Neuronal stem cell (in vitro differentiated cells): ENCODE measurements around the gene SCN11A.

Experiments
- DNase-seq: peaks from one replicate; pipeline ENCODE4 v3.0.0-alpha.2; 2013; ENCODE audit warnings: low spot score
- H2AFZ ChIP-seq: one replicate; pipeline ENCODE4 v1.6.1; 2013; ENCODE audit warnings: mild to moderate bottlenecking, low read length, inconsistent platforms
- H2AK5ac ChIP-seq: 2 replicates; pipeline ENCODE4 v1.6.1; 2013; ENCODE audit warnings: low read depth, mild to moderate bottlenecking, inconsistent platforms, low read length, moderate library complexity, mixed read lengths
- H2BK120ac ChIP-seq: 2 replicates; pipeline ENCODE4 v1.6.1; 2013; ENCODE audit warnings: low read depth, mild to moderate bottlenecking, inconsistent platforms, low read length, moderate library complexity, mixed read lengths
- H2BK12ac ChIP-seq: one replicate; pipeline ENCODE4 v1.6.1; 2013; ENCODE audit warnings: low read length, inconsistent platforms
- H2BK15ac ChIP-seq: 2 replicates; pipeline ENCODE4 v1.6.1; 2013; ENCODE audit warnings: mild to moderate bottlenecking, low read length, inconsistent platforms, mixed read lengths
- H2BK5ac ChIP-seq: one replicate; pipeline ENCODE4 v1.6.1; 2013; ENCODE audit warnings: inconsistent platforms, mild to moderate bottlenecking, low read length, moderate library complexity
- H3K14ac ChIP-seq: one replicate; pipeline ENCODE4 v1.6.1; 2013; ENCODE audit warnings: low read length, inconsistent platforms
- H3K18ac ChIP-seq: 2 replicates; pipeline ENCODE4 v1.6.1; 2013; ENCODE audit warnings: low read length, inconsistent platforms
- H3K23ac ChIP-seq: 2 replicates; pipeline ENCODE4 v1.6.1; 2013; ENCODE audit warnings: low read depth, mild to moderate bottlenecking, mixed read lengths, low read length, inconsistent platforms; ENCODE audit not compliant: poor library complexity
- H3K27ac ChIP-seq: replicated peaks from 3 replicates; pipeline ENCODE4 v1.5.1; 2013; ENCODE audit warnings: low read length, inconsistent platforms
- H3K27me3 ChIP-seq, 3 experiments: 2 replicates each; pipeline ENCODE4 v1.6.1; 2013; ENCODE audit warnings: low read length in 3 of 3, mild to moderate bottlenecking in 2 of 3, inconsistent platforms in 1 of 3, low read depth in 1 of 3, mixed read lengths in 1 of 3, moderate library complexity in 1 of 3; ENCODE audit not compliant: control insufficient read depth in 3 of 3, insufficient read depth in 3 of 3
- H3K36me3 ChIP-seq, 2 donors: replicated peaks in 1 of 2; 2 replicates each; pipeline ENCODE4 v1.6.1; 2013; ENCODE audit warnings: low read length in 2 of 2; ENCODE audit not compliant: control insufficient read depth in 2 of 2, insufficient read depth in 2 of 2
- H3K4ac ChIP-seq: 2 replicates; pipeline ENCODE4 v1.6.1; 2013; ENCODE audit warnings: inconsistent platforms, mild to moderate bottlenecking, low read length, moderate library complexity
- H3K4me1 ChIP-seq, 2 donors: 1 replicate in 1 of 2; 2 replicates in 1 of 2; pipeline ENCODE4 v1.6.1; 2013; ENCODE audit warnings: low read length in 2 of 2, low read depth in 1 of 2; ENCODE audit not compliant: control insufficient read depth in 2 of 2, insufficient read depth in 1 of 2
- H3K4me2 ChIP-seq: one replicate; pipeline ENCODE4 v1.6.1; 2013; ENCODE audit warnings: mild to moderate bottlenecking, low read length, inconsistent platforms; ENCODE audit not compliant: insufficient read depth, poor library complexity, severe bottlenecking
- H3K4me3 ChIP-seq, 2 donors: 2 replicates each; pipeline ENCODE4 v1.5.1; 2013; ENCODE audit warnings: low read length in 2 of 2, mild to moderate bottlenecking in 2 of 2, inconsistent platforms in 1 of 2, moderate library complexity in 1 of 2
- H3K79me1 ChIP-seq: one replicate; pipeline ENCODE4 v1.6.1; 2013; ENCODE audit warnings: low read depth, mild to moderate bottlenecking, inconsistent platforms, low read length, moderate library complexity
- H3K9ac ChIP-seq: one replicate; pipeline ENCODE4 v1.6.1; 2013; ENCODE audit warnings: mild to moderate bottlenecking, low read depth, low read length, inconsistent platforms; ENCODE audit not compliant: poor library complexity
- H3K9me3 ChIP-seq, 2 donors: replicated peaks in 1 of 2; 2 replicates each; pipeline versions ENCODE3 to v1.6.1; 2013; ENCODE audit warnings: low read length in 2 of 2, mild to moderate bottlenecking in 2 of 2, inconsistent platforms in 1 of 2, low read depth in 1 of 2, mixed read lengths in 1 of 2, moderate library complexity in 1 of 2; ENCODE audit not compliant: control insufficient read depth in 2 of 2, insufficient read depth in 1 of 2
- H4K8ac ChIP-seq: one replicate; pipeline ENCODE4 v1.6.1; 2013; ENCODE audit warnings: low read depth, mild to moderate bottlenecking, inconsistent platforms, low read length, moderate library complexity
- H4K91ac ChIP-seq: one replicate; pipeline ENCODE4 v1.6.1; 2013; ENCODE audit warnings: low read length, low read depth, mild to moderate bottlenecking, inconsistent platforms; ENCODE audit not compliant: poor library complexity
- WGBS, 2 donors: extraction: QIAGEN DNeasy Blood & Tissue Kit; methylation state at CpG; one replicate each; pipeline ENCODE4 v1.1.7; 2013; ENCODE audit warnings: missing lambda C conversion rate in 2 of 2, mixed read lengths in 1 of 2; ENCODE audit not compliant: insufficient read length in 2 of 2, insufficient replicate concordance in 1 of 2; ENCODE audit errors: extremely low coverage in 2 of 2; 5-methylcytosine and 5-hydroxymethylcytosine counted together

Gene SCN11A

GRCh38 chr3:39021465-39022285 lies 30.1 kb downstream of the SCN11A start:
- Histone ChIP-seq H3K36me3 (no peaks in the 10 kb centered on the region), H2AK5ac (no peak overlapping the region), H3K14ac (no peak overlapping the region), H2BK120ac (no peak overlapping the region), H4K8ac (no peak overlapping the region), H3K4me3 (no peak overlapping the region), H3K4me2 (no peak overlapping the region), H3K9ac (no peak overlapping the region), H4K91ac (no peak overlapping the region), H3K9me3 (no peaks in the 10 kb centered on the region), H3K27ac (no peak overlapping the region), H3K4ac (no peak overlapping the region), H3K79me1 (no peaks in the 10 kb centered on the region), H2AFZ (no peak overlapping the region), H3K4me1 (peaks cover 0 to 4% of the 10 kb centered on the region in 2 donors), H3K18ac (no peak overlapping the region), H3K27me3 (no peaks in the 10 kb centered on the region), H2BK5ac (no peak overlapping the region), H2BK12ac (no peak overlapping the region), H2BK15ac (no peak overlapping the region), H3K23ac (no peak overlapping the region)
- WGBS, 2 donors = no CpG with 5 or more reads among the region's 4 CpGs
- no peak for DNase-seq

- H3K79me1 ChIP-seq = no peaks in the 10 kb centered on the region
- no peak overlapping the region for H3K23ac ChIP-seq
- no peak for DNase-seq
- no peak overlapping the region for H2BK15ac ChIP-seq
- no peaks in the 10 kb centered on the region for H3K36me3 ChIP-seq
- no peak overlapping the region for H2BK5ac ChIP-seq
- no peak overlapping the region for H3K27ac ChIP-seq
- H3K4me1 ChIP-seq = peaks cover 0 to 4% of the 10 kb centered on the region in 2 donors
- H3K18ac ChIP-seq = no peak overlapping the region
- no peak overlapping the region for H2BK120ac ChIP-seq
- no peak overlapping the region for H2BK12ac ChIP-seq
- no peak overlapping the region for H3K4me2 ChIP-seq
- no CpG with 5 or more reads among the region's 1 CpG for WGBS, 2 donors
- peaks cover 0 to 3% (median 0%) of the 10 kb centered on the region in 3 experiments for H3K27me3 ChIP-seq
- no peak overlapping the region for H3K4ac ChIP-seq
- no peaks in the 10 kb centered on the region for H3K9me3 ChIP-seq
- no peak overlapping the region for H4K8ac ChIP-seq
- H3K14ac ChIP-seq = no peak overlapping the region
- H3K9ac ChIP-seq = no peak overlapping the region
- H2AK5ac ChIP-seq = no peak overlapping the region
- H3K4me3 ChIP-seq = no peak overlapping the region
- no peak overlapping the region for H4K91ac ChIP-seq
- H2AFZ ChIP-seq = no peak overlapping the region
Observed at GRCh38 chr3:39021029-39021428, 30.7 kb downstream of the SCN11A start.

GRCh38 chr3:39019299-39019698 lies 32.4 kb downstream of the SCN11A start:
- Histone ChIP-seq H2AFZ (no peak overlapping the region), H2BK15ac (no peak overlapping the region), H3K4me3 (no peak overlapping the region), H2BK5ac (no peak overlapping the region), H3K18ac (no peak overlapping the region), H2AK5ac (no peak overlapping the region), H3K27me3 (peaks cover 0 to 3% (median 0%) of the 10 kb centered on the region in 3 experiments), H3K79me1 (no peaks in the 10 kb centered on the region), H3K14ac (no peak overlapping the region), H3K9ac (no peak overlapping the region), H2BK12ac (no peak overlapping the region), H3K9me3 (no peaks in the 10 kb centered on the region), H2BK120ac (no peak overlapping the region), H3K4me1 (no peaks in the 10 kb centered on the region), H3K4ac (no peak overlapping the region), H4K91ac (no peak overlapping the region), H3K23ac (no peak overlapping the region), H3K4me2 (no peak overlapping the region), H3K27ac (no peak overlapping the region), H3K36me3 (no peaks in the 10 kb centered on the region), H4K8ac (no peak overlapping the region)
- DNase-seq = no peak
- WGBS, 2 donors = no CpG with 5 or more reads among the region's 2 CpGs

GRCh38 chr3:39015418-39015817 lies 36.3 kb downstream of the SCN11A start:
- peaks cover 0 to 3% (median 0%) of the 10 kb centered on the region in 3 experiments for H3K27me3 ChIP-seq
- H3K4ac ChIP-seq = no peak overlapping the region
- no peak overlapping the region for H2AFZ ChIP-seq
- no peak for DNase-seq
- no peak overlapping the region for H3K4me3 ChIP-seq
- H2BK12ac ChIP-seq = no peak overlapping the region
- H2BK15ac ChIP-seq = no peak overlapping the region
- WGBS, 2 donors = no CpG with 5 or more reads among the region's 3 CpGs
- no peak overlapping the region for H4K8ac ChIP-seq
- H3K14ac ChIP-seq = no peak overlapping the region
- no peaks in the 10 kb centered on the region for H3K9me3 ChIP-seq
- no peak overlapping the region for H2BK120ac ChIP-seq
- H3K36me3 ChIP-seq = no peaks in the 10 kb centered on the region
- no peak overlapping the region for H4K91ac ChIP-seq
- no peak overlapping the region for H3K18ac ChIP-seq
- no peaks in the 10 kb centered on the region for H3K79me1 ChIP-seq
- H3K9ac ChIP-seq = no peak overlapping the region
- peaks cover 0 to 2% of the 10 kb centered on the region in 2 donors for H3K4me1 ChIP-seq
- H2AK5ac ChIP-seq = no peak overlapping the region
- no peak overlapping the region for H2BK5ac ChIP-seq
- H3K27ac ChIP-seq = no peak overlapping the region
- no peak overlapping the region for H3K4me2 ChIP-seq
- H3K23ac ChIP-seq = no peak overlapping the region
